Measurements from ENCODE around the gene TSPAN4. TPM values are rescaled to one million over a fixed set of nuclear protein-coding genes. Genes with fewer than 3 reads are reported as not detected.

The TSPAN4 gene
- total RNA-seq, 2 donors from 2014 or later: 11.7 to 20.2 TPM

DNA sequence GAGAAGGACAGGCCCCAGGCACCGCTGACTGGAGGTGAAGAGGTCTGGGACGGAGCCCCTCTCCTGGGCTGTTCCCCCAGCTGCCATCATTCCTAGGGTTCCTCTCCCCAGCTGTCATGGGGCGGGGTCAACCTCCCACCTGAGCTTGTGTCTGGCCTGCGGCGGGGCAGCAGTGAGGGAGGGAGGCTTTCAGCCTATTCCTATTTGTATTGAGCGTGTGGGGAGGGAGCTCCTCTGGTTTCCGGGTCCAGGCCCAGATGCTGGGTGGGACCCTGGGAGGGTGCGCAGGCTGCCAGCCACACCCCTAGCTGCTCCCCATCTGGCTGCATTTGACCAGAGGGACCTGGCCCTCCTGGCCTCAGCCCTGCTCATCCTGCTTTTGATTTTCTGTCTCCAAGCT lies 13.7 kb downstream of the TSPAN4 start:
- peak; percentile 54 for ATAC-seq
- peak in 1 of 2 donors; percentile 35 for DNase-seq
- intact Hi-C loops (cut with DNase I, micrococcal nuclease): loop anchor here in 1 of 2 donors (10.0 kb wide), 1 partner anchor 188 kb away; no protein-coding TSS in a partner anchor

DNA sequence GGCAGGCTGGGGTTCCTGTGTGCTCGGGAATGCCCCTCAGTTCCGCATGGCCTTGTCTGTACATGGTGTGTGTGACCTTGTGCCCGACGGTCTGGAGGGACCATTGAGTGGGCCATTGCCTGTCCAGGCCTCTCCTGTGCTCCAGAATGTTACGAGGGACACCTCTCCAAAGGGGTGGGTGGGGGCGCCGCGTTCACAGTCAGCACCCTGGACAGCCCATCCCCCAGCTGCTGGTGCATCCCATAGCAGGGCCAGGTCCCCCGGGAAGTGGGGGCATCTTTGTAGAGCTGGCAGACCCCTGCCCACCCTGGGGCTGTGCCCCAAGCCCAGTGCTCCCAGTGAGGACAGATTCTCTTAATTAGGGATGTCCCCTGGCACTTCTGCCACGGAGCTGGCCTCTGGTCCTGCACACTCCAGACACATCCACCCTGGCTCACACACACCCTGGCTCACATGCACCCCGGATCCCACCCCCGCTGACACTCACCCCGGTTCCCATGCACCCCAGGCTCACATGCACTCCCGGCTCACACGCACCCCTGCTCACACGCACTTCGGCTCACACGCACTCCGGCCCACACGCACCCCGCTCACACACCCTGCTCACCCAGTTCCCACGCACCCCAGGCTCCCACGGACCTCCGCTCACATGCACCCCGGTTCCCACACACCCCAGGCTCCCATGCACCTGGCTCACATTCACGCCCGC lies 15.6 kb downstream of the TSPAN4 start:
- ATAC-seq (no peak), DNase-seq (no peak)
- intact Hi-C loops (cut with DNase I, micrococcal nuclease): loop anchor here in 1 of 2 donors (10.0 kb wide), 1 partner anchor 187 kb away; no protein-coding TSS in a partner anchor

DNA sequence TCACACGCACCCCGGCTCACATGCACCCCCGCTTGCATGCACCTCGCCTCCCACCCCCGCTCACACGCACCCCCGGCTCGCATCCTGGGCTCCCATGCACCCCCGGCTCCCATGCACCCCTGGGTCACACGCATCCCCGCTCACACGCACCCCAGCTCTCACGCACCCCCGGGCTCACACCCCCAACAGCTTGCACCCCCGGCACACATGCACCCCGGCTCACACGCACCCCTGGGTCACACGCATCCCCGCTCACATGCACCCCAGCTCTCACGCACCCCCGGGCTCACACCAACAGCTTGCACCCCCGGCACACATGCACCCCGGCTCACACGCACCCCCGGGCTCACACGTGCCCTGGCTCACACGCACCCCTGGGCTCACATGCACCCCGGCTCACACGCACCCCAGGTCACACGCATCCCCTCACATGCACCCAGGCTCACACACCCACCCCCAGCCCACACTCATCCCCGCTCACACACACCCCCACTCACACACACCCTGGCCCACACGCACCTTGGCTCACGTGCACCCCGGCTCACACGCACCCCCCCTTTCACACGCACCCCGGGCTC lies 16.2 kb downstream of the TSPAN4 start:
- intact Hi-C loops (cut with DNase I, micrococcal nuclease): loop anchor here in 1 of 2 donors (10.0 kb wide), 1 partner anchor 186 kb away; no protein-coding TSS in a partner anchor
- DNase-seq (no peak), ATAC-seq (no peak)

DNA sequence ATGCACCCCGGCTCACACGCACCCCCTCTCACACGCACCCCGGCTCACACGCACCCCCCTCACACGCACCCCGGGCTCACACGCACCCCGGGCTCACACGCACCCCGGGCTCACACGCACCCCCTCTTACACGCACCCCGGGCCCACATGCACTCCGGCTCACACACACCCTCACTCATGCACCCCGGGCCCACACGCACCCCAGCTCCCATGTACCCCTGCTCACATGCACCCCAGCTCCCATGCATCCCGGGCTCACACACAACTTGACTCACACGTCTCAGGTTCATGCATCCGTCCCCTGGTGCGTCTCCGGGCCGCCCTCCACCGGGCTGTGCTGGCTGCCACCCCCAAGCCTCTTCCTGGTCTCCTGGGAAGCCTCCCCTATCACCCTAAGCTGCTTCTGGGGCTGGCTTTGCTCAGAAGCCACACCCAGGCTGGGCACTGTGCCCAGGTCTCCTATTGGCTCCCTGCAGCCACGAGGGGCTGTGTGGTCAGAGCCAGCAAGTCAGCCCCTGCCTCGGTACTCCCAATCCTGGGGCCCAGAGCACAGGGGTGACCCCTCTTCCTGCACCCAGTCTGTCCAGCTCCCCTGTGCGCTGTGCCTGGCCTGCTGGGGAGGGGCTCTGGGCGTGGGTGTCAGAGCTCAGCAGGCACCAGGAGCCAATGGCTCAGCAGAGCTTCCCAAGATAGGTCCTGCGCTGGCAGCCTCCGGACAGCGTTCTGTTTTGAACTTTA lies 16.9 kb downstream of the TSPAN4 start:
- intact Hi-C loops (cut with DNase I, micrococcal nuclease): loop anchor here in 1 of 2 donors (10.0 kb wide), 1 partner anchor 185 kb away; no protein-coding TSS in a partner anchor
- ATAC-seq: peak; percentile 77
- DNase-seq: peak; percentile 81 to 89

DNA sequence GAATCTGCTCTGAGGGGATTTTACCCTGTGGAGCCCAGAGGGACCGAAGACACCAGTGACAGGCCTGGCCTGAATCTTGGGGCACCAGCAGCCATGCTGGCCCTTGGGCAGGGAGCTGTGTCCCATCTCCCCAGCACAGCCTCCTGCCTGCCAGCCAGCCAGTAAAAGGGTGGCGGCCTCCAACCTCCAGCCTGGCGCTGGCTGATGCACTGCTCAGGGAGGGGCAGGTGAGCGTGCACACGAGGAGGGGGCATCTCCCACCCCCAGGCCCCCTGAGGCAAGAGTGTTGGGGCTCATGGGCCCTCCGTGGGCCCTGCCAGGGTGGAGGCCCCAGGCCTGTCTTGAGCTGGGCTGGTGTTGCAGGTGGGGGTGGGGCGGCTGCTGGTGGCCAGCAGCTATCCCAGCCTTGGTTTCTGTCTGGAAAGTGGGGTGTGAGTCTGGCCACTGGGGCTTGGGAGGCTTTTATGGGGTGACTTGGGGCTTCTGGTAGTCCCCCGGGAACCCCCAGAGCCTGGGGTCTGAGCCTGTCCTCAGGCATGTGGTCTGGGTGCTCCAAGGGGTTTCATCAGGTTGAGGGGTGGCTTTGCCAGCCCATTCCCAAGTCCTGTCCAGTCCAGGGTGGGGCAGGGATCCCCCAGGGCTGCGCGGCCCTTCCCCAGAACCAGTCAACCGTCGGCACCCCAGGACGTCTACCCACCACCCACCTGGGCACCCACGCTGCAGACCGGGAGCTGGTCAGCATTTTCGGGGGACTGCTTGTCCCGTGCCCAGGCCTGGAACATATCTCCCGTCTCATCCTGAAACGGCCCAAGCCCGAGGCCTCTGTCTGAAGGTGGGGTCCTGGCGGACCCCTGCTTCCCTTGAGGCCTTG lies 17.8 kb downstream of the TSPAN4 start:
- intact Hi-C loops (cut with DNase I, micrococcal nuclease): no loop called here
- peak; percentile 13 for ATAC-seq
- DNase-seq: no peak

DNA sequence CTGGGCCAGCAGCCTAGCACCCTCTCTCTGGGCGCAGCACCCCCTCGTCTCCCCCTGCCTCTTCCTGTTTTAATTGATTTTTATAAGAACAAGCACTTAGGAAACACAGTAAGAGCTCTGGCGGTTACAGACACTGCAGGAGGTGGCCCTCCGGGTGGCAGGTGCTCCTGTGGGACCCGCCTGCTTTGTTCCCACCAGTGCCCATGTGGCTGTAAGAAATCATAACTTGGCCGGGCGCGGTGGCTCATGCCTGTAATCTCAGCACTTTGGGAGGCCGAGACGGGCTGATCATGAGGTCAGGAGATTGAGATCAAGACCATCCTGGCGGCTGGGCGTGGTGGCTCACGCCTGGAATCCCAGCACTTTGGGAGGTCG lies 18.4 kb downstream of the TSPAN4 start:
- DNase-seq (no peak), ATAC-seq (no peak)
- intact Hi-C loops (cut with DNase I, micrococcal nuclease): no loop called here

DNA sequence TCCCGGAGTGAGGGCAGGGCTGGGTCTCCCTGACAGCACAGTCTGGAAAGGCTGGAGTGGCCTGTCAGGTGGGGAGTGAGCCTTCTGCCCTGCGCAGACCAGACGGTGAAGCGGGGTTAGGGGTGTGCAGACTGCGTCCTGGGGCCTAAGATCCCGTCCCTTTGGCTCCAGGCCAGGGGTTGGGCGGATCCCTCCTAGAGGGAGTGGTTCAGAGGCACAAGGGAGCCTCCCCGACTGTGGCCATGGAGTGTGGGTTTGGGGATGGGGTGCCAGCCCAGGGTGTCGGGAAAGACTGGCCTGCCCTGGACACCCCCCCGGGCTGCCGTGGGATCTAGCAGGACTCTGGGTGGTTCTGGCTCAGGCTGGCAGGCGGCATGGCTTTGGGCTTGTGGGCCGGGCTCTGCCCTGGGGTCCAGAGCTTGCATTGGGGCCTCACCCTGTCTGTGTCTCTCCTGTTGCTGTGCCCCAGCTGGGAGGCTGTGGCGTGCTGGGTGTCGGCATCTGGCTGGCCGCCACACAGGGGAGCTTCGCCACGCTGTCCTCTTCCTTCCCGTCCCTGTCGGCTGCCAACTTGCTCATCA lies 19.5 kb downstream of the TSPAN4 start:
- peak in 1 of 2 donors; percentile 73 for DNase-seq
- intact Hi-C loops (cut with DNase I, micrococcal nuclease): no loop called here
- peak; percentile 29 for ATAC-seq

DNA sequence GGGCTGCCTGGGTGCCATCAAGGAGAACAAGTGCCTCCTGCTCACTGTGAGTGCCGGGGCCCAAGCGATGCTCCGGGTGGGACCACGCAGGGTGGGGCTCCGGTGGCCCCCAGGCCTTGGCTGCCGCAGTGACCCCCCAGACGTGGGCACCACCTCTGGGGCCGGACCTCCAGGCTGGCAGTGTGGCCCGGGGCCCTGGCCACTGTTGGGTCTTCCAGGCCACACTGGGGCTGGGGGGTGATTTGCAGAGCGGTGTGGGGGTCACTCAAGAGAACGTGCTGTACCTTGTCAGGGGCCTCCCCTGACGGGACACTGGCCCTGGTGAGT lies 20.0 kb downstream of the TSPAN4 start:
- ATAC-seq: no peak
- intact Hi-C loops (cut with DNase I, micrococcal nuclease): no loop called here
- DNase-seq: no peak

DNA sequence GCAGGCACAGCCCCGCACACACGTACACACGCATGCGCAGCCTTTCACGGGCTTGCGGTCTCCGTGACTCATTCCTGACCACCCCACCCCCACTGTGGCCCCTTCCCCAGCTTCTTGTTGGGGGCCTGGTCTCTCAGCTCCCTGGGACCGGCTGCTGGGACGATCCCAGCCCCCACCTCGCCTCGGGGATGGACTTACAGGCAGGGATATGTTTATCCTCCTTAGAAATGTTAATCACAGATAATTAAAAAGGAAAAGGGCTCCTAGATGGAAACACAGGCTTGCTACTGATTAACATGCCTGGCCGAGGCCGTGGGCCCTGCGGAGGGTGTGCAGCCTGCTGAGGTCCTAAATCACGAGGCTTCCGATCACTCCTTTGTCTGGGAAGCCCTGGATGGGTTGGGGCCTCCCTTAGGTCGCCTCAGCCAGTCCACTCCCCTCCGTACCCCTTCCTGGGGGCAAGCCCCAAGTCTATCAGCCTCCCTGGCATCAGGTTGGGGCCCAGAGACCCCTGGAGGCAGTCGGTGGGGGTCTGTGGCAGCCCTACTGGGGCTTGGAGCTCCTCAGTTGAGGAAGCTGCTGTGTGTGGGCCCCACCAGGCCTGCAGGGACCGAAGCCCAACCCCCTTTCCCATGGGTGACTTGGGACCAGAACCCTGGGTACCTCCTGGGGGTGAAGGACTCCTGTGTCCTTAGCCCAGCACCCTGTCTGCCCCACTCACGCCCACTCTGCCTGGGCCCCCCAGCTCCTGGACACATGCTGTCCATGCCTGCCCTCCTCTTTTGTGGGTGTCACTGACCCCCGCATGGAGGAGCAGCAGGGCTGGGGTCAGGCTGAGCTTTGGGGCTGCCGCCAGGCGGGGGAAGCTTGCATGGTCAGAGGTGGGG lies 20.6 kb downstream of the TSPAN4 start:
- ATAC-seq: no peak

DNA sequence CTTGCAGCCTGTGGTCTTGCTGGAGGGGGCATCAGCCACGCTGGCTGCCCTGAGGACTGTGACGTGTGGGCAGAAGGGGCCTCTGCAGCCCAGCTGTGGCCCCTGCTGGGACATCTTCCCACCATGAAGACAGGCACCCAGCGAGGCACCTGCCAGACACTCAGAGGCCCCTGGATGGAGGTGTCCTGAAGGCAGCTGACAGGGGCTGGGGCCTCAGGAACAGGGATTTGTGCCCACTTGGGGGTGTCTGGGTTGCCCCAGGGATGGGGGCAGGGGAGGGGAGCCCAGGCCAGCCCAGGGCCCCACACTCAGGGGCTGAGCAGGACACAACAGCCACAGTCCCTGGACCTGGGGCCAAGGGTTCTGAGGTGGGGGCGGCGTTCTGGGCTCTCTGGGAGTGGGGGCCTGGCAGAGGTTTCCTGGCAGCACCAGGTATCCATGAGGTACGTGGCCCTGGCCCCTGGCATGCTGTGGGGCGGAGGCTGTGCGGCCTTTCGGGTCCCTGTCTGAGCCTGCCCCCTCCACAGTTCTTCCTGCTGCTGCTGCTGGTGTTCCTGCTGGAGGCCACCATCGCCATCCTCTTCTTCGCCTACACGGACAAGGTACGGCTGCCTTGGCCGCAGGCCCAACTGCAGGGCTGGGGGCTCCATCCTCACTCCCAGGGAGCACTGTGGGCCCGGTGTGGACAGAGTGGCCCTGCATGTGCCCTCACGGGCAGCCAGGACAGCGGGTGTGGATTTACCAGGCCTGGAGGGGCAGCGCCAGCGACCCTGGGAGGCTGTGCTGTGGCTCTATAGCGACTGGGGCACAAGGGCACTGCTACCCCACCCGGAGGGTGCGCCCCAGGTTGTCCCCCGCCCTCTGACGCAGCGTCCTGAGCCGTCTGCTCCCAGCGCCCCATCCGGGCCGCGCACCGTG lies 21.5 kb downstream of the TSPAN4 start:
- DNase-seq (no peak), ATAC-seq (peak; percentile 11)
- intact Hi-C loops (cut with DNase I, micrococcal nuclease): no loop called here

More for the DNA sequence above, 20.6 kb downstream of the TSPAN4 start:
- no peak for DNase-seq
- intact Hi-C loops (cut with DNase I, micrococcal nuclease): no loop called here

DNA sequence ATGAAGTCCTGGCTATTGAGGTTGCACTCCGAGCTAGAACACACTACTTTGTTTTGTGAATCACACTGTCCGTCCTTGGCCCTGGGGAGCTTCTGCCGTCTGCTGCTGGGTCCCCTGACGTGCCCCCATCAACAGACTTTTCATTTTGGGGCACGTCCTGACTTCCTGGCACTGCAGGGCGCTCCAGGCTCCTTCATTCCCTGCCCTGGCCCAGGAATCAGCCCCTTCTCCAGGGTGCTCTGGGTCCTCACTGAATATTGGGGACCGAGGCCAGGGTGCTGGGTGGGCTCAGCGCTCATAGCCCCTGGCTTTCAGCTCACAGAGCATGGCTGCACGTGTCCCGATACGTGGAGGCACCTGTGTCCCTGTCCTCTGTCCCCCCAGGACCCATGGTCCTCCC lies 22.2 kb downstream of the TSPAN4 start:
- ATAC-seq (no peak), DNase-seq (no peak)
- intact Hi-C loops (cut with DNase I, micrococcal nuclease): no loop called here

DNA sequence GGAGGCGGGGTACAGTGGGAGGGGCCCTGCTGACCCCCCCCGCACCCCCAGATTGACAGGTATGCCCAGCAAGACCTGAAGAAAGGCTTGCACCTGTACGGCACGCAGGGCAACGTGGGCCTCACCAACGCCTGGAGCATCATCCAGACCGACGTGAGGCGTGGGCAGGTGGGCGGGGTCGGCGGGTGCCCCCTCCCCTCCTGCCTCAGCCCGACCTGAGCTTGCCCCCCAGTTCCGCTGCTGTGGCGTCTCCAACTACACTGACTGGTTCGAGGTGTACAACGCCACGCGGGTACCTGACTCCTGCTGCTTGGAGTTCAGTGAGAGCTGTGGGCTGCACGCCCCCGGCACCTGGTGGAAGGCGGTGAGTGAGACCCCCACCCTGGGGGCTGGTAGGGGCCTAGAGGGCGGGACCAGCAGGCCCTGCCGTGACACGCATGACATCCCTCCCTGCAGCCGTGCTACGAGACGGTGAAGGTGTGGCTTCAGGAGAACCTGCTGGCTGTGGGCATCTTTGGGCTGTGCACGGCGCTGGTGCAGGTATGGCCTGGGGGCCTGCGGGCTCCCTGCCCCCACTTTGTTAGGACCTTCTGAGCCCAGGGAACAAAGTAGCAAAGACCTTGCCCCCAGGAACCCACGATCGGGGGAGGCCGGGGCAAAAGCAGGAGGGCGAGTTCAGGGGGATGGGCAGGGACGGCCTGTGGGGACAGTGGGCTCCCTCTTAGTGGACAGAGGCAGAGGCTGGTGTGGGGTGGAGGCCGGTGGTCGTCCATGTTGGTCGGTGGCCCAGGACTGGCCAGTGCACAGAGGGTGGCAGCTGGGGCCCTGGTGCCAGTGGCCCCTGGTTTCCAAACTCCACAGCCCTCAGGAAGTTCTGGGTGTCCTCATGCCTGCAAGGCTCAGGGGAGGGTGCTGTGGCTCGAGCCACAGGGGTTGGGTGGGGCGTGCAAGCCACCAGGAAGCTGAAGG lies 23.1 kb downstream of the TSPAN4 start:
- intact Hi-C loops (cut with DNase I, micrococcal nuclease): no loop called here
- ATAC-seq: no peak
- DNase-seq: no peak

DNA sequence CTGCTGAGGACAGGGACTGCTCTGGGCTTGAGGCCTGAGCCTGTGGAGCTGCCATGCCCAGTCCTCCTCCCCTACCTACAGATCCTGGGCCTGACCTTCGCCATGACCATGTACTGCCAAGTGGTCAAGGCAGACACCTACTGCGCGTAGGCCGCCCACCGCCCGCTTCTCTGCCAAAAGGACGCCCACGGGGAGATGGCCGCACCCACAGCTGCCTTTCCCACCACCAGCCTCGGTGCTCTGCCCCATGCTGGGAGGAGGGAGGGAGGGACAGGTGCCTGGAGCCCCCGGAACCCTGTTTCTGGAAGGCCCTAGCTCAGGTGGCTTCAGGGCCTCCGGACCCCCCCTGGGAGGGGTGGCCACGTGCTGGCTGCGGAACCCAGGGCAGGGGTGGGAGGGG lies 23.8 kb downstream of the TSPAN4 start:
- DNase-seq (no peak), ATAC-seq (no peak)
- intact Hi-C loops (cut with DNase I, micrococcal nuclease): no loop called here

DNA sequence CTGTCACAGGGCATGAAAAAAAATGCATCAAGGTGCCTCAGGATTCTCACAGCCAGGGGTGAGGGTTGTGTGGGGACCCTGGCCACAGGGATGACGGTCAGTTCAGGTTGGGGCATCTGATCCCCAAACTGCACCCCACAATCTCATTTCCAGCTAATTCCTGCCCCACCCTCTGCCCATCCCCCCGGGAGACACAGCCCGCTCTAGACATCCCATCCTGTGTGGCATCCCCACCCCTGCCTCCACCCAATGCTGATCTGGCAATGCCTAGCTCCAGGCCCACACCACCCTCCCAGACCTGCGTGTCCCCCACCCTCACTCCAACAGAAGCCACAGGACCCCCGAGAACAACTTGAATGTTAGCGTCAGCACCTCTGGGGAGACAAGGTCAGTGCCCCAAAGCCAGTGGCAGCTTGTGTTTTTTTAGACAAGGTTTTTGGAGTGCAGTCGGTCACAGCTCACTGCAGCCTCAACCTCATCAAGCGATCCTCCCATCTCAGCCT lies 25.3 kb downstream of the TSPAN4 start:
- DNase-seq: no peak
- no peak for ATAC-seq
- intact Hi-C loops (cut with DNase I, micrococcal nuclease): no loop called here

DNA sequence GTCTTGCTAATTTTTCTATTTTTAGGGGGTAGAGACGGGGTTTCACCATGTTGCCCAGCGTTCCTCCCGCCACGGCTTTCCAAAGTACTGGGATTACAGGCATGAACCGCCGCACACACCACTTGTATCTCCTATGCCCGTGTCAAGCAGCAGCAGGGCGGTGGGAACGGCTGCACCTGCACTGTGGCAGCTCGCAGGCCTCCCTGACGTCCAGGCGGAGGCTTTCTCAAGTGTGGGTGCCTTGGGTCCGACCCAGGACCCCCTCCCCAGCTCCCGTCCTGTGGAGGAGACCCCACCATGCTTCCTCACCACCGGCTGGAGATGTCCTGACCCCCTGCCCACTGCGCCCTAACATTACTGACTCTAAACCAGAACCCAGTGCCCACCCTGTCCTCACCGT lies 25.7 kb downstream of the TSPAN4 start:
- ATAC-seq (no peak), DNase-seq (no peak)
- intact Hi-C loops (cut with DNase I, micrococcal nuclease): no loop called here

DNA sequence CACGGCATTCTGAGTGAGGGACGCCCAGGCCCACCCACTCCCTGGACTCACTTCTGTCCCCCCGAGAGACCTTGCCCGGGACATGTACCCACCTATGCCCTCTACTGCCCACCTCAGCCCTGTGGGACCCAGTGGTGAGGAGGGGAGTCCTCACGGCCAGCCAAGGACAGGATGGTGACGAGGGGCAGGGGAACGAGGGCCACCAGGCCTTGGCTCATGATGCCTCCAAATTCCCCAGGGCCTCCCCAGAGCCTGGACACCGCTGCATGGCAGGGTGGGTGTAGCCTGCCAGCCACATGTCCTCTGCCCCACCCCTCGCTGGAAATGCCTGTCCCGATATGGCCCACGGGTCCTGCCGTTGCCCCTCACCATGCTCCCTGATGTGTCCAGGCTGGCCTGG lies 26.1 kb downstream of the TSPAN4 start:
- ATAC-seq (no peak), DNase-seq (no peak)
- intact Hi-C loops (cut with DNase I, micrococcal nuclease): no loop called here
